GM19328 (cell line): ENCODE data around the gene PLA1A.

ENCODE experiments used
- ATAC-seq: cut with Tn5 transposase; IDR thresholded peaks from one replicate; pipeline ENCODE4 v1.9.1; 2021; ENCODE audit warnings: mild to moderate bottlenecking, moderate library complexity; ENCODE audit not compliant: unreplicated experiment

PLA1A gene

DNA sequence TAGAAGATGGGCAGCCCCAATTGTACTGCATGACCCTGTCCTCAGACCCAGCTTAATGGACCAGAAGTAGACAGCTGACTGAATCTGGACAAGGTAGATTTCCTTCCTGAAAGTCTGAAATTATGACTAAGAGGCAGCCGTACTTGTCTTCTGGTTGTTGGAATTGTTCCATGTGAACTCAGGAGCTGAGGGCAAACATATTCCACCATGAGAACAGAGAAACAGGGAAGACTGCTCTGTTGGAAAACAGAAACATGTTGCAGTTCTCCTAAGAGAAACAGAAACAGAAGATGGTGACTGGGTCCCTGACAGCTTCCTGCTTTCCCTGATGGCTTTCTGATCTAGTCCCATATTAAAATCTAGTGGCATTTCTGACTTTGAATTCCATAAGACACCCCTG lies 38.6 kb downstream of the PLA1A start:
- ATAC-seq, result no peak

DNA sequence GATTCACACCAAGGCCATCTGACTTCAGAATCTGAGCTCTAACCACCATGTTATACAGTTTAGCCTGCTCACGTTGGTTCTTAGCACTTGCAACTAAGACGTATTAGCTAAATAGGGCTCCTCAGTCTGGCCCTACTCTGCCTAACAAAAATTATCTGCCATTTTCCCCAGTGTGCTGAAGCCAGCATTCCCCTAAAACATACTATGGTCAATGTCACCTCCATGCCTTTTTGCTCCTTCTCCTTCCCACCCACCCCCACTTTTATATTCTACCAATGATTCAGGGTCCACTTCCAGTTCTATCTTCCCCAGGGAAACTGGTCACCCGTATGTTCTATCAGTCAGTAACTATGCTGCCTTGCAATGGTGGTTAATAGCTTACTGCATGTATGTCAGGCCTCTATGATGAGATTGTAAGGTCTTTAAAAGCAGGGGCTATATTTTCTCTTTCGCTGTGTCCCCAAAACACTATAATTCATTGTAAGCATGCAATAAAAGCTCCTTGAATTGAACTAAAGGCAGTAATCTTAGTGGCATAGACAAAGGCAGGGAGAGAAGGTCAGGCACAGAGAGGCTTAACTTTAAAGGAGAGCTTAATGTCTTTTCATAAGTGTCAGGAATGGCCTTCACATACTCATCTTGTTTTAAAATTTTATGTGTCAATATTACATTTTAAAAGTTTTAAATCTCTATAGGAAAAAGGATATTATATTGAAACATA lies 39.4 kb downstream of the PLA1A start:
- no peak for ATAC-seq

DNA sequence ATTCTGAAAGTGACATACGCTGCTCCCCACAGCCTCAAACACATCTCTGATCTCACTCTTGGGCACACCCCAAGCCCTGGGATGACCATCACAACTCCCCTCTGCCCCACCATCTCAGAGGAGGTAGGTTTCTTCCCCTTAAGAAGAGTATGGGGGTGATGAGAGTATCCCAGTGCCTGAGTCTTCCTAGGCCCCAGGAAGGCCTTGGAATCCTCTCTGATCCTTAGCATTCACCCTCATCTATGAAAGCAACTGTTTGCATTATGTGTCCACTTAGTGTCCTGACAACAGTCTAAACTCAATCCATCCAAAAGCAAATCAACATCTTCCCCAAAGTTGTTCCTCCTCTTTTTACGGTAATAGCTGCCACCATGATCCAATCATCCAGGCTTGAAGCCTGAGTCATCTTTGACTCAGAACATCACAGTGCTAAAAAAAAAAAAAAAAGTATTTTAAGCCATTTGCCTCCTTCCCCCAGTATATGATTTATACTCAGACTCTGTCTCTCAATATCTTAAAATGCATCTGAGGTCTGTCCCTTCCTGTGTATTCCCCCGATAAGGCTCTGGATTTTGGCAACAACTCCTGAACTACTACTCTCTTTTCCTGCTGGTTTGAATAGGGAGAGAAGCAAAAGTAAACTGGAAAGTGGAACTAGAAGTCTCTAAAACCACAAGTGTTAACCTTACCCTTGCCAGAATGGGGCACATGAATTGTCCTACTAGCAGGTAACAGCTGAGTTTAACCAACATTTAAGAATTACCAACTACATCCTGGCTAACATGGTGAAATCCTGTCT lies 40.2 kb downstream of the PLA1A start:
- ATAC-seq, result peak; percentile 37

DNA sequence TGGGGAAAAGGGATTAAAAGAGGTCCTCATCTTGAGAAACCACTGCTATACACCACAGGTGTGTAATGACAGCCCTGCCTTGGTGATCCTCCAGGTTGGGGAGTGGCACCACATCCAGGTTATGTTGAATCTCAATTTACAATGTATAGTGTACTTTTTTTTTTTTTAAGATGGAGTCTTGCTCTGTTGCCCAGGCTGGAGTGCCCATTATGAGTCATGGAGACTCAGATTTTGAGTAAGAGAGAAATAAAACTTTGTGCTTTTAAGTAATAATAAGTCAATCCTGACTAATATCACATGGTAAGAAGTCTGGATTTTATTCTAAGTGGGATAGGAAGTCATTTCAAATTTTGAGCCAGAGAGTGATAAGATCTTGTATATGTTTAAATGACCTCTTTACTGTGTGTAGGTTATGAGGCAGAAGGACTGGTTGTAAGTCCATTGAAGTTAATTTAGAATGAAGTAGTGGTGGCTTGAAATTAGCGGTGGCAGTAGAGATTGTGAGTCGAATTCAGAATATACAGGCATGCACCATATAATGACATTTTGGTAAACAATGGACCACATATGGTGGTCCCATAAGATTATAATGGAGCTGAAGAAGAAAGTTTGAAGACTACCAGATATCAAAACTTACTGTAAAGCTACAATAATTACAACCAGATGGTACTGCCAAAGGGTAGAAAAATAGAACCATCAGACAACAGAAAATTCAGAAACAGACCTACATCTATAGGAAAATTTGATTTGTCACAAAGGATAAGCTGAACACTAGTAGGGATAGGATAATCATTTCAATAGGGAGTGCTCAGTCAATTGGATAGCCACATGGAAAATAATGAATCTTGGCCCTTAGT lies 42.0 kb downstream of the PLA1A start:
- no peak for ATAC-seq

DNA sequence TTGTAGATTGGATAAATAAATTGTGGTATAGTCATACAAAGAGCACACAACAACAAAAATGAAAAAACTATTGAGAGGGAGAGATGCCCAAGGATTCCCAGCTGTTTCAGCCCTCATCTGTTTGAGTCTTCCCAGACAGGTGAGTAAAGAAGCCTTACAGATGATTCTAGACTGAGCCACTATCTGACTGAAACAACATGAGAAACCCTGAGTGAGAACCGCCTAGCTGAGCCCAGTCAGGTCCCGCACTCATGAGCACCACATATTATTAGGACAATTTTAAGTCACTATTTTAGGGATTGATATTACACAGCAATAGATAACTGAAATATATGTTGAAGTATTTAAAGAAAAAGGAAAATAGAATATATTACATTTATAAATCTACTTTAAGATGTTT lies 43.7 kb downstream of the PLA1A start:
- no peak for ATAC-seq

DNA sequence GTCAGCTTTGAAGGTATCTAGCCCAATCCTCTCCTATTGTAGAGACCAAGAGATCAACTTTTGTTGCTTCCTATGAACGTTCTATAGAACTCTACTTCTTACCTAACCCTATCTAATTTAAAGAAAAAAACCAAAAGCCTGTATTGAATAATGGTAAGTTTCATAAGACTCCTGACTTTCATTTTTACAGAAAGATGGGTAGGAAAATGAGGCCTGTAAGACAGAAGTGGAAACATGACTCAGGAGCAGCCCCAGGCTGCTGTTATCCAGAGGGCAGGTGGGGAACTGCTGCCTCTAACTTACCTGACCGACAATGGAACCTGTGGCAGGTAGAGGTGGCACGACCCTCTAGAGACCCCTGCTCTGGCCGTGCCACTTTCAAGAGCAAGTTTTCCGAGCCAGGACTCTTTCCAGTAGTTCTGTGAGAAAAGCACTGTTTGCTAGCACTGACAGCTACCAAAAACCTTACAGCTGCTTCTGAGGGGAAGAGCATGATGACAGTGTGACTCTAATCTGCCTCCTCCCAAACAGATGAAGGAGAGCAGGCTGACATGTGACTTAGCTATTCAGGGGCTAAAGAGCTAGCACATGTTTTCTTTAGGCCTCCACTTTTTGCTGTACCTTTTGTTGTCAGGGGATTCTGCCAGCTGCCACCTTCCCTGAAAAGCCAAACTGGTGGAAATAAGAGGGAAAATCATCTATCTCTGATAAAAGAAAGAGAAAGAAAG lies 45.2 kb downstream of the PLA1A start:
- no peak for ATAC-seq

DNA sequence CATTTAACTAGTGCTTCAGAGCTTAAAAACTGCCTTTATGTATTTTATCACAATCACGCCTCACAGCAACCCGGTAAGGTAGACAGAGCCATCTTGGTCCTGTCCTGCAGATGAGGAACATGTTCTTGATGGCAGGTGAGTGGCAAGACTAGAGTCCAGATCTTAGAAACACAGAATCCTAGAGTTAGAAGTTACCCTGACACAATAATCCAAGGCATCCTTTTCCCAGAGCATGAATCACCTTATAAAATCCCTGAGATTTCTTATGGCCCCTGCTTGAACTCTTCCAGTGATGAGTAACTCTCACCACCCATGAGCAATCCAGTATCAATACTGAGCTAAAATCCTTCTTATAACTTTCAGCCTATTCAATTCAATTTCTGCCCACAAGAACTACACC lies 45.8 kb downstream of the PLA1A start:
- no peak for ATAC-seq

DNA sequence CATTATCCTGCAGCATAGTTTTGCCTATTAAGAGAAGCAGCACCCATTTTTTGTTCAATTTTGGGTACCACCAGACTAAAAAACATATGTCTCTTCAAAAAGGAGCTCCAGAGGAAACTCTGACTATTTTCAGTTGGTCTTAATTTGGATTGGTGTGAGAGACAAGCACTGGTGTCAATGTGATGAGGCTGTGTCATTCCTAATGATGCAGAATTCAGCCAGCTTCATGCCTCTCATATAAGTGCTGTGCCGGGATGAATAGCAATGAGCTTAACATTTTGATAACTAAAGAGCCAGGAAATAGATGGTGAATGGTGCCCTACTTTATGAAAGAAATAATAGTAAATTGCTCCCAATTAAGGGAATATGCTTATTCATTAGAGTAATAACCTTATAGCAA lies 46.8 kb downstream of the PLA1A start:
- no peak for ATAC-seq

DNA sequence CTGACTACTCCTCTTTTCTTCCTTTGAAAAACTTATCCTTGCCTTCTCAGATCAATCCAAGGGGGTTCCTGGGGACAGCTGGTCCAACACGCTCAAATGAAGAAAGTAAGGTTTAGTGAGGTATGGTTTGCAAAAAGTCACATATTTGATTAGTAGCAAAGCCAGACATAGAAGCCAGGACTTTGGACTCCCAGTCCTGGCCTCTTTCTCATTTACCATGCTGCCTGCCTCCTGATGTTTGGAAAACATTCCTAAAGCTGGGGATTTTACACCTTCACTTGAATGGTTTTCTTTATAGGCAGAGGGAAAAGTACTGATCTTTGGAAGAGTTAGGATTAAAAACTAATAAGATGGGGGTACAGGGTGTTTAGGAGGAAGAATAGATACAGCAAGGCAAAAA lies 48.1 kb downstream of the PLA1A start:
- ATAC-seq, result no peak

DNA sequence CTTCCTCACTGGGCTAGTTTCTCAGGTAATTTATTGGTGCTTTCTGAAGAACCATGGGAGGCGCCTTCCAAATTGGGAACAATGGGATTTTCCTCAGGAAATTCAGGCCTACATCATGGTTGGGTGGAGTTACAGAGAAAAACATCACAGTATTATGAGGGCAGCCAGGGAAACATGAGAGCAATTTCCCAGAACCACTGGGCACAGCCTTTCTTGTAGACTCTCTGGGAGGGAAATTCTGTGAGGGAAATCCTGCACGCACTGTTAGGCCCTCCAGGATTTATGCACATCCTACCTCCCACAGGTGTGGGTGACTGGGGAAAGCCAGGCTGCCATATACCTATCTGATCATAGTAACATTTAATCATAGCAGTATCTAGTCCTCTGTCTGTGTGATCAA lies 49.5 kb downstream of the PLA1A start:
- no peak for ATAC-seq

DNA sequence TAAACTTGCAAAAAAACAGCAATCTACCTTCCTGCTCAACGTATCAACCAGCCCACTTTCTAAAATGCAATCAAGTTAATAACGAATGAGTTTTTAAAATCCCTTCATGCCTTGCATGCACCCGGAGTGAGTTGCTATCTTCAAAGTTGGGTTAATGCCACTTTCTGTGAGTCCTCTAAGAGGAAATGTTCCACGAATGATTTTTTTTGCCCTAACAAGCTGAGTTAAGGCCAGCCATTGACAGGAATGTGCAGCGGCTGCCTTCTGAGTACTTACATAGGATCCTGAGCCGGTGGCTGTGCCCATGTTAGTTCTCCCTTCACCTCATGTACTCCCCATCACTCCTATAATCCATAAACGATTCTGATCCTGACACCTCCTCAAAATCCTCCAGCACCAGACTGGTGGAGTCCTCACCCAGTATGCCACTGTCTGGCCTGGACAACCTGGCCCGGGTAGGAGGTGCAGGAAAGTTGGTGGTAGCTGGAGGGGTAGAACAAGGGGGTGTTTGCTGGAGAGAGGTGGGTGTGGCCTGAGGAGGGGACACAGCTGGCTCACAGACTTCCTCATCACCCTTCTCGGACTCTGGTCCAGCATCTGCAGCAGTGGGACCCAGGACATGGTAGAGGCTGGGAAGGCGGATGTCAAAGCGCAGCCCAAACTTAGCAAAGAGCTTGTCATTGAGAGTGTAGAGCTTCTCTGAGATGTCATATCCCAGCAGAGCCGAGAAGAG lies 50.3 kb downstream of the PLA1A start:
- ATAC-seq, result no peak

DNA sequence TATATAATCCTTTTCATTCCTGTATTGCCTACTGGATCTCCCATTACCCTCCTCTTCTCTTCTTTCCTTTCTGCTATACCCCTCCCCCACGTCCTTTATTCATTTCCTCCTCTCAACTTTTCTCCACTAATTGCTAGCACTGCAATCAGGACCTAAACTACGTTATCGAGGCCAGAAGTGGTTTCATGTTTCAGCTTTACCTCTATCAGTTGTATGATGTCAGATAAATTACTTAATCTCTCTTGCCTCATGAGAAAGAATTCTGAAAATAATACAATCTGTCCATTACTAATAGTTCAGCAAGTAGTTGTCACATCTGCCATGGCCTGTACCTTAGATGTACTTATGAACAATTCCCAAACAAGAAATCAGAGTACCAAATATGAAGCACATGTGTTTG lies 52.1 kb downstream of the PLA1A start:
- ATAC-seq, result no peak

DNA sequence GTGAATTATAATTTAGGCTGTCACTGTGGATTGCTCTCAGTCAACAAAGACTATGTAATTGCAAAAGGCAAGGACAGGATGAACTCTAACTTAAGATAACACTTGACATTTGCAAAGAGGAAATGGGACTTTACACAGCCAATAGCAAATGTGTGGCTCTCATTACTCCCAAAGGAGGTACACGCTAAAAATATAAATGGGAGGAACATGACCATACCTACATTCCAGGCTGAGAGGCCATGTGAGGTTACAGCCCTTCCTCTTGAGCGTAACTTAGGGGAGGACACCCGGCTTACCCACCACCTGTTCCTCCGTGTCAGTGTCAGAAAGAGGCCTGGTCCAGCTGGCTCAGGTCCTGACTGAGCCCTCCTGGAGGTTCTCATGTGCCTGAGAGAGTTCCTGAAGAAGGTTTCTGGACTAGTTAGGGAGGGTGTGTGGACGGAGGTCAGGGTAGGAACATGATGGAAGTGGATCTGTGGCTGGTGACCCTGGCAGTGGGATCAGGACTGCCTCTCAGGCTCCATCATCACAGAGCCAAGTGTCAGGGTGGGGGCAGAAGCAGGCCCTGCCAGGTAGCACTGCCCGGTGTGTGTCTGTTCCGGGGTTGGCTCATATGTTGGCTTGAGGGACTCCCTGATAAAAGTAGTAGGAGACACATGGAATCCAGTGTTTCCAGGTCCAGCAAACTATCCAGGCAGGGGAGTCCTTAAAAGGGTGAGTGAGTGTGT lies 54.8 kb downstream of the PLA1A start:
- no peak for ATAC-seq

DNA sequence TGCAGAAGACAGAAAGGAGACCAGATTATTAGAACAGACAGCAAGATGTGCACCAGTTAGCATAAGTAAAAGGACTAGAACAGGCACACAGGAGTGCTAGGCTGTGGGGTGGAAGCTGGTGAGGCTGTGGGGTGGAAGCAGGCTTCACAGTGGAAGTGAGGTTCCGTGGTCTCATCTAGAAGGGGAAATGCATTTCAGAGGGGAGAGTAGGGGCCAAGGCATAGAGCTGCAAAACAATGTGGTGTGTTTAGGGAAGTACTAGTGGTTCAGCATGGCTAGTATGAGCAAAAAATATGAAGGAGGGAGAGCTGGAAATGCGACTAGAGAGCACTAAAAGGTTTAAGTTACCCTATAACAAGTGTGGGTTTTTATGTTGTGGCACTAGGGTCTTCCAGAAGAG lies 56.2 kb downstream of the PLA1A start:
- ATAC-seq, result no peak

DNA sequence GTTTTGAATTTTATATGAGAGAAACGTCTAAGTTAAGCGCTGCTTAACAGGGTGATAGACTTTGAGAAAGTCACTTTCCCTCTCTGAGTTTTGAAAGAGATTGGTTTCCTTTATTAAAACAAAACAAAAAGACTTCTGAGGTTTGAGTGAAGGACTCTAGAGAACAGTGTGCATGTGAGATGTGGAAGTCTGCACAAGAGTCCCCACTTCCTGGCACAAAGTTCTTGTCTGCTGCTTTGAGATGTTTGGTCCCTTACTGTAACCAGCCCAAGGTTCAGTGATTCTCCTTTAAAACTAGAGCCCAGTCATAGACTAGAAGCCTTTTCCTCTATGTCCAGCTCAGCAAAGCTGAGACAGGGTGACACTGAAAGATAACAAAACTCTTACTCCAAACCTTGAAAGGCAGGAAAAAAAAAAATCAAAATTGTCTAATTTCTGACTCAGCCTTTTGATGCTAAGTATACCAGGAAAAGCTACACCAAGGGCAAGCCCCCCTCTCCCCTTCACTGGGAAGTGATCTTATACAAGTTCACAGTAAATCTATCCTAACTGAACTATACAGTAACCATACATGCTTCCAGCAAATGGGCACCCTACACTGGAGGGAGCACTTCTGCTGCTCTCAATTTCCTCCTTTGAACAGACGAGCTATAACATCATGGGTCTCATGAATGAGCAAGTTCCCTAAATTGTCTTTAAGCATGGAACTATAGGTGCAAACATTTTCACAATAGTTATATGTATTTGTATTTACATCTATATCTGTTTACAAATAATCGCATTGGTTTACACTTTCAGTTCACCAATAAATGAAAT lies 60.4 kb downstream of the PLA1A start:
- no peak for ATAC-seq

DNA sequence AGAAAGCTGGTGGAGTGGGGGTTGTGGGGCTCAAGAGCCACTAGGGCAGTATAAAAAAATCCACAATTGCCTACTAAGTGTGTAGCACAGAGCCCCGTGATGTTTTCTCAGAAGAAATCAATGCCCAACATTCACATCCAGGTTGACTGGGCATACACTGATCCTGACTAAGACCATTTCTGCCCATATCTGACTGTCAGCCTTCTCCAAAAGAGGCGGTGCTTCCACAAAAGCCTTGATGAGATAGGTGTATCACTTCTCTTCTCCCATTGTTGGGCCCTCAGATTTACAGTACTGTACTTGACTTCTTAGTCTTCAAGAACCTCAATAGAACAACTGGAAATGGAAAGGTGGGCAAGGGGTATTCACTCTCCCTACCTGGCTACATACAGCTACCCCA lies 61.3 kb downstream of the PLA1A start:
- ATAC-seq, result no peak

DNA sequence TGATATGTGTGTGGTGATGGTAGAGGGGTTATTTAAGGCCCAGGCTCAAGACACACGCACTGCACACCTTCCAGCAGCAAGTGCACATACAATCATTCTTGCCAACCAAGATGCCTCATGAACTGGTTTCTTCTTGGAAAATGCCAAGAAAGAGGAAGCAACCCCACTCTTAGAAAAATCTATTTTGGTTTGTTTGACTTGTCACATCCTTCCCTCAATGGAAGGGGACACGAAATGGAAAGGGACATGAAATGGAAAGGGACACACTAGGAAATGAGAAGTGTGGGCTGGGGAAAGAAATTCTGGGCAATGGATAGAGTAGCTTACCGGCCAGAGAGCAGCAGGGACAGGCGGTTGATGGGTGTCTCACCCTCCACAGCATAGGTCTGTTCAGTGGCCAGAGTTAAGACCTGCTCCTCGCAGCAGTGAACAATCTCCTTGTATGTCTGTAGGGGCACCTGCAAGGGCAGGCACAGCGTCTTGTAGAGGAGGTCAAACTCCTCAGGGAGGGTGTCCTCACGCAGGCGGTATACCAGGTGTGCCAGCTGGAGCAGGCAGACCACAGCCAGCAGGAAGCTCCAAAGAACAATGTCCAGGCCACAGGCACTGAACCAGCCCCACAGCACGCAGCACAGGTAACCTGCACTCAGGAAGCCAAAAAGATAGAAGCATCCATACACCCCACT lies 62.1 kb downstream of the PLA1A start:
- no peak for ATAC-seq
